ENCODE data around the gene ERCC6L2.

DNA sequence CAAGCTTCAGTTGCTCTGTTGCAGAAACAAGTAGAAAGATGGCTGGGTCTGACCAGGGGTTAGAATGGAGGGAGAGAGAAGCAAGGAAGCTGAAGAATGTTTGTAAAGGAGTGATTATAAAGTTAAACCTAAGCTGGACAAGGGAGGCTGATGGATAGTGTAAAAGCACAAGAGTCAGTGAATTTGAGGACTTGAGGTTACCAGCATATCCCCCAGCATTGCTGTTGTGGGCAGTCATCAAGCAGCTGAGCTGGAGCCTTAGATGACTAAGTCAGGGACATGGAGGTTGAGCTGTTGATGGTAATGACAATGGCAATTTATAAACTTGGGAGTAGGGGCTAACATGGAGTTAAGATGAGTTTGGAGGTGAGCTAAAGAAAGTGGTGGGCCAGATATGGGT is 131.5 kb downstream of the ERCC6L2 start:
- TF ChIP-seq POLR2A (IDR thresholded peaks at IDR 0.05; ENCODE audit: low read length), result no peak
- TF ChIP-seq GATA1 (IDR thresholded peaks at IDR 0.05; ENCODE audit: low read depth, low read length), result no peak
